MCF 10A (cell line): ENCODE results near the gene CDK5RAP3. TPM values are rescaled to one million over a fixed set of nuclear protein-coding genes. Genes with fewer than 3 reads are reported as not detected.

Experiments
- BruUV-seq: library from RNA; stranded (reverse); fragments of 400-500 nt; replicated peaks from 2 replicates; lab custom pipeline; 2021; lab: Mats Ljungman, UMichigan
- CTCF ChIA-PET: fragments of 300-600 bp; sonication (Branson Sonifier 250); formaldehyde crosslinking; extraction: SDS; loops from one replicate; lab custom pipeline; 2021; ENCODE audit warnings: antibody characterized with exemption, inconsistent platforms; lab: Yijun Ruan, JAX
- POLR2A ChIA-PET: fragments of 300-600, 350-650 bp; sonication (Branson Sonifier 250); formaldehyde crosslinking; extraction: SDS; loops from one replicate; lab custom pipeline; 2020; ENCODE audit warnings: antibody characterized with exemption, inconsistent platforms; lab: Yijun Ruan, JAX
- DNase-seq: peaks from one replicate; pipeline ENCODE4 v3.0.0-alpha.2; 2018; ENCODE audit not compliant: unreplicated experiment
- H3K27ac Mint-ChIP-seq: one replicate; pipeline ENCODE4 v1.8.0; 2022; ENCODE audit warnings: mild to moderate bottlenecking, low read depth, mixed read lengths; ENCODE audit not compliant: unreplicated experiment
- H3K27me3 Mint-ChIP-seq: one replicate; pipeline ENCODE4 v1.8.0; 2022; ENCODE audit warnings: mixed read lengths; ENCODE audit not compliant: insufficient read depth, unreplicated experiment
- H3K36me3 Mint-ChIP-seq: one replicate; pipeline ENCODE4 v1.8.0; 2022; ENCODE audit warnings: mild to moderate bottlenecking, moderate library complexity, mixed read lengths; ENCODE audit not compliant: insufficient read depth, unreplicated experiment
- H3K4me1 Mint-ChIP-seq: one replicate; pipeline ENCODE4 v1.8.0; 2022; ENCODE audit warnings: mixed read lengths; ENCODE audit not compliant: insufficient read depth, unreplicated experiment
- H3K4me3 Mint-ChIP-seq: one replicate; pipeline ENCODE4 v1.8.0; 2022; ENCODE audit warnings: mild to moderate bottlenecking, moderate library complexity, mixed read lengths; ENCODE audit not compliant: unreplicated experiment
- H3K9me3 Mint-ChIP-seq: one replicate; pipeline ENCODE4 v1.8.0; 2022; ENCODE audit warnings: mixed read lengths; ENCODE audit not compliant: unreplicated experiment
- CTCF ChIP-seq: fragments of 200-600 bp; IDR thresholded peaks from one replicate; pipeline ENCODE4 v1.8.0; 2022; ENCODE audit warnings: antibody characterized with exemption, mild to moderate bottlenecking; ENCODE audit not compliant: unreplicated experiment
- intact Hi-C: fragments of 100-400 bp; cut with micrococcal nuclease; formaldehyde crosslinking; loops from 2 replicates; pipeline ENCODE4 v1.14.1; 2022
- total RNA-seq: library from RNA; stranded (reverse); gene quantifications from 2 replicates; pipeline ENCODE4 v1.2.3, GENCODE V29; 2022

CDK5RAP3 gene
- total RNA-seq, 1 experiment from 2014 or later, result 132 TPM

- no peak for TF ChIP-seq CTCF
- intact Hi-C loops, result loop anchor here (5.0 kb wide), 1 partner anchor 187 kb away; no protein-coding TSS in a partner anchor
- peaks cover 39% of the 10 kb centered on the region for H3K4me1 Mint-ChIP-seq
- no peaks in the 10 kb centered on the region for H3K9me3 Mint-ChIP-seq
- no peak overlapping the region for H3K4me3 Mint-ChIP-seq
- no TSS peak for BruUV-seq
- H3K36me3 Mint-ChIP-seq, result peaks cover 38% of the 10 kb centered on the region
- no peak for DNase-seq
- H3K27me3 Mint-ChIP-seq, result no peaks in the 10 kb centered on the region
- H3K27ac Mint-ChIP-seq, result no peak overlapping the region
- ChIA-PET POLR2A (interaction anchor here (7.3 kb wide), 1 partner anchor 51 kb away, joined by 117 read pairs; the partner anchor contains the start of gene SP2), CTCF (interaction anchor here (0.6 to 15.6 kb wide), 7 partner anchors 24 to 148 kb away, joined by 3 to 336 read pairs (median 4); partner anchors contain the start of gene CDK5RAP3)
Observed at GRCh38 chr17:47945080-47945479, 25.8 kb upstream of the CDK5RAP3 start.

DNA sequence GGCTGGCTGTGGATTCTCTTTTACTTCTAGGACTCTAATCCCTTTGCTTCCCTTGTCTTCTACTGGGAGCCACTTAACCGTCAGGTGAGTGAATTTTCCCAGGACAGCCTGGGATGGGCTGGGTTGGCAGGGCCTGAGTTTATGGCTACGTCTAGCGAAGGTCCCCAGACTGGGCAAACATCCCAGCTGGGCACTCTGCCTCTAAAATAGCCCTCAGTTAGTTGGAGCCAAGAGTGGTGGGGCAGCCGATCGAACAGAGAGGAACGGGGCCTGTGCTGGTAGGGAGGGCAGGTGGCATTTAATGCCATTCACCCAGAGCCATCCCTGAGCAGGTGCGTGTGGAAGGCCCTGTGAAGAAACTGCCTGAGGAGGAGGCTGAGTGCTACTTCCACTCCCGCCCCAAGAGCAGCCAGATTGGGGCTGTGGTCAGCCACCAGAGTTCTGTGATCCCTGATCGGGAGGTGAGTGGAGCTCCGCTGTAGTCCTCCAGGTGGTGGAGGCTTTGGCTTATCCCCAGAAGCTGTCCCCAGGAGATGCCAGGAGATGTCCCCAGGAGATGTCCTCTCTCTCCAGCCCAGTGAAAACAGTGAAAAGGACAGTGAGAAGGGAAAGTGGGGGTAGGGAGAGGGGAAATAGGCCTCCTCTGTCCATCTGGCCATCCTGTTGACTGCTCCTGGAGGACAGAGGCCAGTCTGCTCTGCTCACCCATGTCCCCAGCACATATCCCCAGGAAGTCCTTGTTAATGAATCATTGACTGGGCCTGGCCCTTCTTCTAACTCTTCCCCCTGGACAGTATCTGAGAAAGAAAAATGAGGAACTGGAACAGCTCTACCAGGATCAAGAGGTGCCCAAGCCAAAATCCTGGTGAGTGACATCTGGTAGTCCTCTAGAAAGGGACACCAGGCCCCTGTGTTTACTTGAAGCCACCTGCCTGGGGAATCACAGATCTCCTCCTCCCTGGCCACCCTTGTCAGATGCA lies 25.1 kb upstream of the CDK5RAP3 start:
- no peak for DNase-seq
- Mint-ChIP-seq H3K36me3 (peaks cover 38% of the 10 kb centered on the region), H3K27me3 (no peaks in the 10 kb centered on the region), H3K27ac (no peak overlapping the region), H3K4me3 (no peak overlapping the region), H3K4me1 (peaks cover 33% of the 10 kb centered on the region), H3K9me3 (no peaks in the 10 kb centered on the region)
- no peak for TF ChIP-seq CTCF
- BruUV-seq, result no TSS peak
- ChIA-PET CTCF (interaction anchor here (0.6 to 15.6 kb wide), 20 partner anchors 10 to 178 kb away, joined by 3 to 336 read pairs (median 4); partner anchors contain the start of genes CDK5RAP3, PRR15L, SCRN2 and SP2), POLR2A (interaction anchor here (1.1 to 7.3 kb wide), 4 partner anchors 41 to 103 kb away, joined by 3 to 117 read pairs (median 10); partner anchors contain the start of gene SP2)
- intact Hi-C loops, result loop anchor here (5.0 kb wide), 1 partner anchor 186 kb away; no protein-coding TSS in a partner anchor

DNA sequence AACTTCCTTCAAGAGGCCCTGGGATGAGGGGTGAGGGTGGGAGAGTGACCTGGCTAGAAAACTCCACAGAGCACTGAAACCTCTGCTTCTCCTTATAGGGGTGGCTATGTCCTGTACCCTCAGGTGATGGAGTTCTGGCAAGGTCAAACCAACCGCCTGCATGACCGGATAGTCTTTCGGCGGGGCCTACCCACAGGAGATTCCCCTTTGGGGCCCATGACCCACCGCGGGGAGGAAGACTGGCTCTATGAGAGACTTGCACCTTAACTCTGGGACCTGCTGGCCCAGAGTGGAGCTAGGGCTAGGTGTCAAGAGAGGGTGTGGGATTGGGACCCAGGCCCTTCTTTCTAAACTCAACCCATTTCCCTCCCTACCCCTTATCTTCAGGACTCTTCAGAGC lies 24.4 kb upstream of the CDK5RAP3 start:
- peak overlapping the region; percentile 19 for H3K27ac Mint-ChIP-seq
- H3K27me3 Mint-ChIP-seq, result no peaks in the 10 kb centered on the region
- DNase-seq, result no peak
- POLR2A ChIA-PET, result interaction anchor here (0.6 to 7.3 kb wide), 14 partner anchors 8 to 281 kb away, joined by 3 to 117 read pairs (median 6); partner anchors contain the start of genes CDK5RAP3, PRR15L, SCRN2 and SP2
- intact Hi-C loops, result loop anchor here (5.0 kb wide), 1 partner anchor 186 kb away; no protein-coding TSS in a partner anchor
- CTCF ChIA-PET, result interaction anchor here (0.6 to 15.6 kb wide), 24 partner anchors 8 to 187 kb away, joined by 3 to 336 read pairs (median 4); partner anchors contain the start of genes CDK5RAP3, PRR15L, SCRN2 and SP2
- H3K36me3 Mint-ChIP-seq, result peaks cover 38% of the 10 kb centered on the region
- peaks cover 26% of the 10 kb centered on the region for H3K4me1 Mint-ChIP-seq
- no peak overlapping the region for H3K4me3 Mint-ChIP-seq
- BruUV-seq, result no TSS peak
- no peaks in the 10 kb centered on the region for H3K9me3 Mint-ChIP-seq
- no peak for TF ChIP-seq CTCF
